Activated CD4-positive, alpha-beta T cell treated with anti-CD3 and anti-CD28 coated beads for 4 hours (primary cell): ENCODE data around the gene PGAP2.
A peak's percentile ranks its signal among the peaks of the same experiment; 100 is the strongest.
"Not testable (repeated sequence)": the region's sequence is repeated elsewhere in the genome, so short reads cannot be mapped to it uniquely, and the experiment has no call there.

Experiments
- DNase-seq, 2 donors: peaks; one replicate each; pipeline ENCODE4 v3.0.0-alpha.2; 2020

Gene PGAP2

GRCh38 chr11:3808861-3809623 lies 682 bp downstream of the PGAP2 start:
- DNase-seq, result peak; percentile 37 to 48

GRCh38 chr11:3809624-3809928 lies 1.2 kb downstream of the PGAP2 start:
- DNase-seq, result no peak

- DNase-seq, result no peak
These were observed 2.1 kb downstream of the PGAP2 start for GRCh38 chr11:3810446-3810845.

GRCh38 chr11:3810951-3811350 lies 2.6 kb downstream of the PGAP2 start:
- no peak for DNase-seq

- DNase-seq, result not testable (repeated sequence)
These were observed 6.5 kb downstream of the PGAP2 start for GRCh38 chr11:3814832-3815231.

GRCh38 chr11:3815845-3816244 lies 7.5 kb downstream of the PGAP2 start:
- DNase-seq, result no peak

- DNase-seq, result no peak
These were observed 8.3 kb downstream of the PGAP2 start for GRCh38 chr11:3816673-3817072.

GRCh38 chr11:3817181-3817800 lies 8.9 kb downstream of the PGAP2 start:
- no peak for DNase-seq

GRCh38 chr11:3820971-3821370 lies 12.6 kb downstream of the PGAP2 start:
- no peak for DNase-seq

- no peak for DNase-seq
These were observed 14.0 kb downstream of the PGAP2 start for GRCh38 chr11:3822312-3822711.

- no peak for DNase-seq
These were observed 14.9 kb downstream of the PGAP2 start for GRCh38 chr11:3823303-3823702.

- no peak for DNase-seq
These were observed 15.6 kb downstream of the PGAP2 start for GRCh38 chr11:3823762-3824506.

GRCh38 chr11:3824714-3825472 lies 16.5 kb downstream of the PGAP2 start:
- DNase-seq, result peak; percentile 78 to 88

- no peak for DNase-seq
These were observed 17.3 kb downstream of the PGAP2 start for GRCh38 chr11:3825473-3826154.

GRCh38 chr11:3826721-3827120 lies 18.4 kb downstream of the PGAP2 start:
- DNase-seq, result no peak

GRCh38 chr11:3827434-3828186 lies 19.2 kb downstream of the PGAP2 start:
- DNase-seq, result no peak

- no peak for DNase-seq
These were observed 21.7 kb downstream of the PGAP2 start for GRCh38 chr11:3830088-3830487.

- no peak for DNase-seq
These were observed 22.4 kb downstream of the PGAP2 start for GRCh38 chr11:3830730-3831129.

- DNase-seq, result no peak
These were observed 23.2 kb downstream of the PGAP2 start for GRCh38 chr11:3831378-3832239.

GRCh38 chr11:3832816-3833215 lies 24.5 kb downstream of the PGAP2 start:
- DNase-seq, result no peak

- DNase-seq, result no peak
These were observed 25.1 kb downstream of the PGAP2 start for GRCh38 chr11:3833449-3833848.
